Mammary epithelial cell (primary cell): ENCODE results near the gene FNDC11.

Experiments
- EZH2 ChIP-seq: IDR thresholded peaks from 2 replicates; pipeline ENCODE4 v1.6.1; 2012; ENCODE audit warnings: low read length, inconsistent platforms, borderline replicate concordance
- TF ChIP-seq, protein P1 (sequence below), 2 donors: IDR thresholded peaks in 1 of 2; conservative IDR thresholded peaks in 1 of 2; 2 replicates each; pipeline ENCODE4 v1.5.1; 2011 to 2012; ENCODE audit warnings: inconsistent platforms in 2 of 2, low read length in 2 of 2, mild to moderate bottlenecking in 2 of 2, control low read depth in 1 of 2, low read depth in 1 of 2; ENCODE audit not compliant: insufficient read depth in 1 of 2; ENCODE audit errors: extremely low read depth in 1 of 2

DNA sequence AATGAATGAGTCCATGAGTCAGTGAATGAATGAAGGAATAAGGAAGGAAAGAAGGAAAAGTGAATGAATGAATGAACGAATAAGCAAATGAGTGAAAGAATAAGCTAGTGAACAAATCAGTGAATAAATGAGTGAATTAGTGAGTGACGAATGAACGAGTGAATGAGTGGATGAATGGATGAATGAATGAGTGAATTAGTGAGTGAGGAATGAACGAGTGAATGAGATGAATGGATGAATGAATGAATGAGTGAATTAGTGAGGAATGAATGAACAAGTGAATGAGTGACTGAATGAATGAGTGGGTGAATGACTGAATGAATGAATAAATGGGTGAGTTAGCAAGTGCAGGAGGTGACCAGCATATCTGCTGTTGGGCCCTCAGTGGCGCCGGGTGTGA lies 10.2 kb upstream of the FNDC11 start:
- TF ChIP-seq, protein P1, sequence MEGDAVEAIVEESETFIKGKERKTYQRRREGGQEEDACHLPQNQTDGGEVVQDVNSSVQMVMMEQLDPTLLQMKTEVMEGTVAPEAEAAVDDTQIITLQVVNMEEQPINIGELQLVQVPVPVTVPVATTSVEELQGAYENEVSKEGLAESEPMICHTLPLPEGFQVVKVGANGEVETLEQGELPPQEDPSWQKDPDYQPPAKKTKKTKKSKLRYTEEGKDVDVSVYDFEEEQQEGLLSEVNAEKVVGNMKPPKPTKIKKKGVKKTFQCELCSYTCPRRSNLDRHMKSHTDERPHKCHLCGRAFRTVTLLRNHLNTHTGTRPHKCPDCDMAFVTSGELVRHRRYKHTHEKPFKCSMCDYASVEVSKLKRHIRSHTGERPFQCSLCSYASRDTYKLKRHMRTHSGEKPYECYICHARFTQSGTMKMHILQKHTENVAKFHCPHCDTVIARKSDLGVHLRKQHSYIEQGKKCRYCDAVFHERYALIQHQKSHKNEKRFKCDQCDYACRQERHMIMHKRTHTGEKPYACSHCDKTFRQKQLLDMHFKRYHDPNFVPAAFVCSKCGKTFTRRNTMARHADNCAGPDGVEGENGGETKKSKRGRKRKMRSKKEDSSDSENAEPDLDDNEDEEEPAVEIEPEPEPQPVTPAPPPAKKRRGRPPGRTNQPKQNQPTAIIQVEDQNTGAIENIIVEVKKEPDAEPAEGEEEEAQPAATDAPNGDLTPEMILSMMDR (conservative IDR thresholded peaks at IDR 0.05 in 1 of 2, IDR thresholded peaks at IDR 0.05 in 1 of 2; ENCODE audit: extremely low read depth in 1 of 2, insufficient read depth in 1 of 2, low read depth in 1 of 2, low read length in 2 of 2): no peak
- no peak for TF ChIP-seq EZH2
